GM08714 (cell line): ENCODE data around the gene DCTN2.
"Not testable (repeated sequence)": the region's sequence is repeated elsewhere in the genome, so short reads cannot be mapped to it uniquely, and the experiment has no call there.

Source experiments
- H3K4me3 ChIP-seq: fragments of 200-500 bp; sonication (Bioruptor generic); 2 replicates; pipeline ENCODE4 v1.5.1; 2014; ENCODE audit warnings: mild to moderate bottlenecking, low read length, inconsistent platforms
- ZNF274 ChIP-seq: IDR thresholded peaks from 2 replicates; pipeline ENCODE4 v1.6.1; 2012; ENCODE audit warnings: mild to moderate bottlenecking, low read depth, low read length

The DCTN2 gene

DNA sequence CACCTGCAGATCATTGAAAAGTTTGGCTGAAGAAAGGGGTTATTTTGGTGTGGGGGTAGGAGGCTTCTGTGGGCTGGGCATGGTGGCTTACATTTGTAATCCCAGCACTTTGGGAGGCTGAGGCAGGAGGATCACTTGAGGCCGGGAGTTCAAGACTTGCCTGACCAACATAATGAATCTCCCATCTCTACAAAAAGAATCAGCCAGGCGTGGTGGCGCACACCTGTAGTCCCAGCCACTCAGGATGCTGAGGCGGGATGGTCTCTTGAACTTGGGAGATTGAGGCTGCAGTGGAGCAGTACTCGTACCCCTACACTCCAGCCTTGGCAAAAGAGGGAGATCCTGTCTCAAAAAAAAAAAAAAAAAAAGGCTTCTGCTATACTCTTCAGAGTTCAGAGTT is 33.7 kb downstream of the DCTN2 start:
- no peak for TF ChIP-seq ZNF274
- no peak overlapping the region for H3K4me3 ChIP-seq

GRCh38 chr12:57512665-57513064 is 34.3 kb downstream of the DCTN2 start:
- TF ChIP-seq ZNF274: no peak
- no peak overlapping the region for H3K4me3 ChIP-seq

DNA sequence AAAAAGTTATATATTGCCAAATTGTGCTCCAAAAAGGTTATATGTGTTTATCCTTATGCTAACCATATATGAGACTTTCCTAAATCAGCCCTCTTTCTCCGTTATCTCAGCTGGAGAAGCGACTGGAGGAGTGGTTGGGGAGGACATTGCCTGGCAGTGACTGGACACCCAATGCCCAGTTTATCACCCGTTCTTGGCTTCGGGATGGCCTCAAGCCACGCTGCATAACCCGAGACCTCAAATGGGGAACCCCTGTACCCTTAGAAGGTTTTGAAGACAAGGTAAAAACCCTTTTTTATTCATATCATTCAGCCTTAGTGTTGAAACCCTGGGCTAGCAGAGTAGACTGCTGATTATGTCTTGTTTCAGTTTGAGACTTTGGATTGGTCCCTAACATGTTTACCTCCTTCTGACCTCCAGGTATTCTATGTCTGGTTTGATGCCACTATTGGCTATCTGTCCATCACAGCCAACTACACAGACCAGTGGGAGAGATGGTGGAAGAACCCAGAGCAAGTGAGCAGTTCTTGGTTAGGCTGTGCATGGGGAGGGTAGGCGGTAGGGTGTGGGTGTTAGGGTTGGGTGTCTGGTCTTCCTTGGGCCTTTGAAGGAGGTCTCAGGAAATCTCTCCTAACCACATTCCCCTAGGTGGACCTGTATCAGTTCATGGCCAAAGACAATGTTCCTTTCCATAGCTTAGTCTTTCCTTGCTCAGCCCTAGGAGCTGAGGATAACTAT is 35.2 kb downstream of the DCTN2 start:
- TF ChIP-seq ZNF274: no peak
- no peak overlapping the region for H3K4me3 ChIP-seq

DNA sequence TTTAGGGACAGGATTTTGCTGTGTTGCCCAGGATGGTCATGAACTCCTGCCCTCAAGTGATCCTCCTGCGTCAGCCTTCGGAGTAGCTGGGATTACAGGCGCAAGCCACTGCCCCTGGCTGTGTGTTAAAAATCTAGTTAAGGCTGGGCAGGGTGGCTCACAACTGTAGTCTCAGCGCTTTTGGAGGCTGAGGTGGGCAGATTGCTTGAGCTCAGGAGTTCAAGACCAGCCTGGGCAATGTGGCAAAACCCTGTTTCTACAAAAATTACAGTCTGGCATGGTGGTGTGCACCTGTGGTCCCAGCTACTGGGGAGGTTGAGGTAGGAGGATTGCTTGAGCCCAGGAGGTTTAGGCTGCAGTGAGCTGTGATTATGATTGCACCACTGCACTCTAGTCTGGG is 35.8 kb downstream of the DCTN2 start:
- no peak overlapping the region for H3K4me3 ChIP-seq
- TF ChIP-seq ZNF274: no peak

- not testable (repeated sequence) for H3K4me3 ChIP-seq
Observed at GRCh38 chr12:57507796-57508195, 39.2 kb downstream of the DCTN2 start.

- H3K4me3 ChIP-seq: not testable (repeated sequence)
Observed at GRCh38 chr12:57506541-57506940, 40.5 kb downstream of the DCTN2 start.

- H3K4me3 ChIP-seq: not testable (repeated sequence)
Observed at GRCh38 chr12:57502311-57502969, 44.6 kb downstream of the DCTN2 start.

GRCh38 chr12:57500213-57500612 is 46.8 kb downstream of the DCTN2 start:
- no peak overlapping the region for H3K4me3 ChIP-seq
- no peak for TF ChIP-seq ZNF274

- no peak overlapping the region for H3K4me3 ChIP-seq
- no peak for TF ChIP-seq ZNF274
Observed at GRCh38 chr12:57498571-57498970, 48.4 kb downstream of the DCTN2 start.

DNA sequence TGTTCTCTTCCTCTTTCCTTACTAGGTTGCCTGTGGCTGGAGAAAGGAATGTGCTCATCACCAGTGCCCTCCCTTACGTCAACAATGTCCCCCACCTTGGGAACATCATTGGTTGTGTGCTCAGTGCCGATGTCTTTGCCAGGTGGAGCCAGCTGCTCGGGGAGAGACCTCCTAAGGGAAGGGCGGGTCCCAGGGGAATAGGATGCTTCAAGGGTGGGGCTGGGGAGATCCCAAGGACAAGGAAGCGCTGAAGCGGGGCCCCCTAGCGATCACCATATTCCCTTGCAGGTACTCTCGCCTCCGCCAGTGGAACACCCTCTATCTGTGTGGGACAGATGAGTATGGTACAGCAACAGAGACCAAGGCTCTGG is 48.9 kb downstream of the DCTN2 start:
- no peak for TF ChIP-seq ZNF274
- H3K4me3 ChIP-seq: no peak overlapping the region

DNA sequence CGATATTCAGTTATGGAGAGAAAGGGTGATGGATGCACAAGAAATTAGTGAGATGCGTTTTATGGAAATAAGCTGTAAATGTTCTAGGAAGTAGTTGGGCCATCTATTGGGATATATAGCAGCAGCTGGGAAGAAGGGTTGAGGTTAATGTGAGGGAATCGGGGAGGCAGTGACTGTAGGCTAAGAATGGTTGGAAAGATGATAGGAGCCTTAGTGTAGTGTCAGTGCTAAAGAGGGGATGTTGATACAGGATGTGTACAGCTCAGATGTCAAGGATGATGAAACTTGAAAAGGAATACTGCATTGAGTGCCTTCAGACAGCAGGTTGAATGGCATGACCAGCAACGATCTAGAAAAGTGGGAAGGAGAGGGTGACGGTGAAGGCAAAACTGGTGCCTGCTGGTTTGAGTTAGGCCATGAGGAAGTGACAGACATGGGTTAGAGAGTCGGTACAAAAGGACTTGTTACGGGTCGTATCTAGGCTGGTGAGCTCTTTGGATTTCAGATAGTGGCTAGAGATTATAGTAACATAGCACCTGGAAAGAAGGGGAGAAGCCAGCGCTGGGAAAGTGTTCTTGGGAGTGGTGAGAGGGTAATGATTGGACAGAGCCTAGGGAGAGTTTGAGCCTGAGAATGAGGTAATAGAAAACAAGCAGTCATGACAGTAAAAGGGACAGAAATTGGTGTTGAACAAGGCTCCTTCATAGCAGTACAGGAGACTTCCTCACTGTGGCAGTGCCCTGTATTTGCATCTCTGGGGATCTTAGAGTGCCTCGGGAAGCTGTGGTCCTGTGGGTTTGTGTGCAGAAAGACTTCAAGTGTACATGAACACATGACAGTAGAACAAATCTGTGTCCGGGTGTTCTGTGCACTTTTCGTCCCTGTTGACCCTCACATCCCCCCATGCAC is 49.5 kb downstream of the DCTN2 start:
- no peak overlapping the region for H3K4me3 ChIP-seq
- TF ChIP-seq ZNF274: no peak

- H3K4me3 ChIP-seq: no peak overlapping the region
- no peak for TF ChIP-seq ZNF274
Observed at GRCh38 chr12:57496822-57497221, 50.2 kb downstream of the DCTN2 start.

GRCh38 chr12:57495051-57495701 is 51.8 kb downstream of the DCTN2 start:
- not testable (repeated sequence) for H3K4me3 ChIP-seq

- TF ChIP-seq ZNF274: no peak
- H3K4me3 ChIP-seq: no peak overlapping the region
Observed at GRCh38 chr12:57491393-57492280, 55.4 kb downstream of the DCTN2 start.
